Daoy (cell line): ENCODE data around the gene UQCRHL. TPM values are rescaled to one million over a fixed set of nuclear protein-coding genes. Genes with fewer than 3 reads are reported as not detected.

Experiments used
- DNase-seq: peaks from one replicate; pipeline ENCODE4 v3.0.0-alpha.2; 2015; ENCODE audit warnings: low read depth
- total RNA-seq: library from RNA; depleted of rRNA; stranded (reverse); fragments of >200 nt; shearing (Covaris generic); gene quantifications from 2 replicates; pipeline ENCODE4 v1.2.3, GENCODE V29; 2014; rRNA removed

UQCRHL gene
- total RNA-seq, 1 experiment from 2014 or later = 5.9 TPM

DNA sequence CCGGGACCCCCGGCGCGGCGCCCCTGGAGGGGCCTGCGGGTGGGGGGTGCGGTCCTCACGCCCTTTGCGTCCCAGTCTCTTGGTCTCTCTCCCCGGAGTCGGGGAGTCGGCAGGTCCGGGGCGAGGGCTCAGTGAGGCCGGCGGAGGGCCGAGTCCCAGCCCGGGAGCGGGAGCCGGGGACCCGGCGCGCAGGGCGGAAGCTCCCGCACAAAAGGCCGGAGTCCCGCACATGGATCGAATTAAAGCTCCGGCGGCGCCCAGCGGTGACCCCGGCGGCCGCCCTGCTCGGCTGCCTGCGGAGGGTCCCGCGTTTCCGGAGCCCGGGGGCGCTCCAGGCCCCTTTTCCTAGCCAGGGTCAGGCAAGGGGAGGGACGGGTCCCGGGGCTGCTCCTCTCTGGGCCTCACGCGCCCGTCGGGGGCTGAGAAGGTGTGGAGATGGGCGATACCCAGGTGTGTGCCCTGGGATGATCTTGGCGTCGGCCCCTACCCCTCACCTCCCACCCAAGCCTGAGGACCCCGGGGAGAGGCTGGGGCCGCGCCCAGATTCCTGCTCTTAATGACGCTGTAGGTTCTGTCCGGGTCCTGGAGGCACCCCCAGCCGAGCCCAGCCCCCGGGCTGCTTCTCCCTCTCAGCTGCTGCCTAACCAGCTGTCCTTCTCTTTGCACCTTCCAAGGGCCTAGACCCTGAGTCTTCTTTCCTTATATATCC lies 48.3 kb downstream of the UQCRHL start:
- peak; percentile 42 for DNase-seq

DNA sequence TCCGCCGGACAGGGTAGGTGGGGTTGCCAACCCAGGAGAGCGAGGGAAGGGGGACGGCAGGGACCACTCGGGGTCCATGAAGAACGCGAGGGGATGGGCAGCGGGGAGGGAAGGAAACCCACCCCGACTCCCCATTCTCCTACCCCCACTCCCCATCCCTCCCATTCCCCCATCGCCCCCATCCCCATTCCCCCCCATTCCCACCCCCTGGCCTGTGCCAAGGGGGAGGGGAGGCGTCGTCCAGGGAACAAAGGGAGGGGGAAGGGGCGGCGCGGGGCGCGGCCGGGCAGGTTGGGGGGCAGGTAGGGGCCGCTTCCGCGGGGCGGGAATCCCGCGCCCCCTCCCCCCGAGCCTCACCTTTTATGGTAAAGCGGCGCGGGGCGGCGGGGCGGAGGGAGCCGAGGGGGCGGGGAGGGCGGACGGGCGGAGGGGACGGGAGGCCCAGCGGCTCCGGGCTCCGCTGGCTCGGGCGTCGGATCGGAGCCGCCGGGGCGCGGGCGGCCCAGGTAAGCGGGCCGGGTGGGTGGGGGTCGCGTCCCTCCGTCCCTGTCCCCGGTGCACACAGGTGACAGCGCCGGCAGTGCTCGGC lies 49.0 kb downstream of the UQCRHL start, which contains the start of gene FBLIM1:
TSS of gene FBLIM1 (plus strand) at position 453 of the 589 bp plus-strand sequence. CDS start 6,189 bp downstream, outside the sequence.
- peak; percentile 47 for DNase-seq

DNA sequence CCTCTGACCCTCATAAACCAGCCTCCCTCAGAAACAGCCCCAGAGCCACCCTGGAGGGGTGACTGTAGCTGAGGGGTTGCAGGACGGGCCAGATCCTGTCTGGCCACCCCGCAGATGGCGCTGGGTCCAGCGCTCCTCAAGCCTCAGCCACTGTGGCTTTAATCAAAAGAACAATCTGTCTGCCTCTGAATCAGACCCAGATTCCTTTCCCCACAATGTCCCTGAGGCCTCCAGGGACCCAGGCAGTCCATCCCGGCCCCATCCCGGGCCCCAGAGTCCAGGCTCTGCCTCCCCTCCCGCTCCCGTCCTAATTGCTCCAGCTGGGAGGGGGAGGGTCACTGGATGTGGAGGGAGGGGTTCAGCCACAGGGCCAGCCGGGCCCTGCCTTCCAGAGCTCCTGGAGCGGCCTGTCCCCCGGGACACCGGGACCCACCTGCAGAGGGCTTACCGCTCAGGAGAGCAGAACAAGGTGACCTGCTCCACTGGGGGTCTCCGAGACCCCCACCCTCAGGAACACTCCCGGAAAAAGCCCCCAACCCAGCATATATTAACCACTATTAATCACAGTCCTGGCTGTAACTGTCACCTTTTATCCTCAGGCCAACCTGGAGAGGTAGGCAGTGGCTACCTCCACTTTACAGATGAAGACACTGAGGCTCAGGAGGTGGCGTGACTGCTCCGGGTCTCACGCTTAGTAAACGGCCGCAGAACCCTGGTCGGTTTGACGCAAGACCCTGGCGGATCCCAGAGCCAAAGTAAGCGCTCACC lies 49.7 kb downstream of the UQCRHL start:
- no peak for DNase-seq

Other genes starting within 250 kb of the UQCRHL start
- gene AGMAT, start 222.6 kb downstream of the UQCRHL start, total RNA-seq = 4.3 and 7.6 TPM in 2 replicates
- gene DDI2, start 190.2 kb downstream of the UQCRHL start, total RNA-seq = 9.4 and 14.9 TPM in 2 replicates
- gene PLEKHM2, start 123.3 kb downstream of the UQCRHL start, total RNA-seq = 31.0 and 31.2 TPM in 2 replicates
- gene SLC25A34, start 71.4 kb downstream of the UQCRHL start, total RNA-seq = 0.39 and 0.40 TPM in 2 replicates
- not detected in 2 replicates for gene TMEM82, start 65.2 kb downstream of the UQCRHL start, total RNA-seq
- 42.1 and 59.7 TPM in 2 replicates for gene FBLIM1, start 48.9 kb downstream of the UQCRHL start, total RNA-seq
- gene SPEN, start 40.1 kb upstream of the UQCRHL start, total RNA-seq = 14.9 and 22.3 TPM in 2 replicates
- 43.1 and 53.5 TPM in 2 replicates for gene ZBTB17, start 168.5 kb upstream of the UQCRHL start, total RNA-seq
- not detected in 2 replicates for gene SRARP, start 196.6 kb upstream of the UQCRHL start, total RNA-seq
- 0.17 TPM in 1 of 2 replicates, not detected in the other for gene HSPB7, start 210.4 kb upstream of the UQCRHL start, total RNA-seq
- gene CLCNKA, start 214.4 kb upstream of the UQCRHL start, total RNA-seq = not detected in 2 replicates
- gene CLCNKB, start 236.1 kb upstream of the UQCRHL start, total RNA-seq = 0.11 and 0.33 TPM in 2 replicates